ENCODE results near the gene HOATZ.

The HOATZ gene

DNA sequence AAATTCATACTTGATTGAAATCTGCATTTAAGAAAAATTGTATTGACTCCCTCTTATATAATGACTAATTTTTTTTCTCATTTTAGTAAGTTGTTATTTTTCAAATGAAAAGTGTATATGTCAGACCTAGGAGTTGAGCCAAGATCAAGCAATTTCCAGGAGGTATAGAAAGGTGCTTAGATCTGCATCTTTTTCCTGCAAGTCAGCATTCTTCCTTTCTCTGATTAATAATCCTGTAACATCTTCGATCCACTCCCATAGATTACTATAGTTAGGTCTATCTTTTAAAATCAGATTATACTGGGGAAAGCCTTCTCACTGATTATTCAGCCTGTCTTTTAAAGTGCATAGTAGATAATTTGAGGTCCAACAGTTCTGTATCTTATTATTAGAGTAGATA is 12.7 kb downstream of the HOATZ start:
- TF ChIP-seq CTCF (IDR thresholded peaks at IDR 0.05; ENCODE audit: insufficient read depth, missing control alignments), result no peak
- DNase-seq (ENCODE audit: insufficient read length, low spot score), result no peak
- no peak for FAIRE-seq

- no peak for DNase-seq (ENCODE audit: insufficient read length, low spot score)
- TF ChIP-seq CTCF (IDR thresholded peaks at IDR 0.05; ENCODE audit: insufficient read depth, missing control alignments), result peak; percentile 42
- FAIRE-seq, result peak; percentile 90
These were observed 14.0 kb downstream of the HOATZ start for GRCh38 chr11:111528557-111528956.

DNA sequence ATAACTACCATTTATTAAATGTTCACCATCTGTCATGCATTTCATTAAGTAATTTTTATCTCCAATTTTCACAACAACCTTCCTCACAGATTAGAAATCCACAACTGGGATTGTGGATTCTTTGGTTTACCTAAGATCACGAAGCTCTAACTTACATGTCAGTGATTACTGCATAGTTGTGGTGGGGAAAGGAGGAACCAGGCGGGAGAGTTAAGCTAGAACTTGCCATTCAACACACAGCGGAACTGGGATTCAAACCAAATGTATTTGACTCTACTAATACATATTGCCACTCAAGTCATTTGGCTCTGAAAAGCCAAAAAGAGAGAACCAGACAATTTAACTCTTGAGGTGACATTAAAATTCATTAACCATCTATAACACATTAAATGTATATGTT is 15.5 kb downstream of the HOATZ start:
- peak; percentile 38 for FAIRE-seq

DNA sequence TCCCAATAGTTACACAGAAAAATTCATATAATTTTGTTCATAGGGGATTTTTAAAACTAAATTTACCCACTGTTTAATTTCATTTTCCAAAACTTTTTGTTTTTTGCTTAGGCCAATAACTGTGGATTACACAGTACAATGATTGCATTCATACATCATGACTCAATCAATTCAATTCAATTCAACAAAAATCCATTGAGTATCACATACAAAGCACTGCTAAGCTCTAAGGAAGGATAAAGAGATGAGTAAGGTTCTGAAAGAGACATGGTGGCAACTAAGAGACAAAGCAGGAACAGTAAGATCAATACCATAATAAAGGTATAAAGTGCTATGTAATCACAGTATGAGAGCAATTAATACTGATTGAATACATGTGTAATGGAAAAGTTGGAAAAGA is 16.6 kb downstream of the HOATZ start:
- no peak for TF ChIP-seq CTCF (IDR thresholded peaks at IDR 0.05; ENCODE audit: insufficient read depth, missing control alignments)
- DNase-seq (ENCODE audit: insufficient read length, low spot score), result no peak
- FAIRE-seq, result peak; percentile 60

More for the DNA sequence above, 15.5 kb downstream of the HOATZ start:
- no peak for DNase-seq (ENCODE audit: insufficient read length, low spot score)
- TF ChIP-seq CTCF (IDR thresholded peaks at IDR 0.05; ENCODE audit: insufficient read depth, missing control alignments), result no peak

DNA sequence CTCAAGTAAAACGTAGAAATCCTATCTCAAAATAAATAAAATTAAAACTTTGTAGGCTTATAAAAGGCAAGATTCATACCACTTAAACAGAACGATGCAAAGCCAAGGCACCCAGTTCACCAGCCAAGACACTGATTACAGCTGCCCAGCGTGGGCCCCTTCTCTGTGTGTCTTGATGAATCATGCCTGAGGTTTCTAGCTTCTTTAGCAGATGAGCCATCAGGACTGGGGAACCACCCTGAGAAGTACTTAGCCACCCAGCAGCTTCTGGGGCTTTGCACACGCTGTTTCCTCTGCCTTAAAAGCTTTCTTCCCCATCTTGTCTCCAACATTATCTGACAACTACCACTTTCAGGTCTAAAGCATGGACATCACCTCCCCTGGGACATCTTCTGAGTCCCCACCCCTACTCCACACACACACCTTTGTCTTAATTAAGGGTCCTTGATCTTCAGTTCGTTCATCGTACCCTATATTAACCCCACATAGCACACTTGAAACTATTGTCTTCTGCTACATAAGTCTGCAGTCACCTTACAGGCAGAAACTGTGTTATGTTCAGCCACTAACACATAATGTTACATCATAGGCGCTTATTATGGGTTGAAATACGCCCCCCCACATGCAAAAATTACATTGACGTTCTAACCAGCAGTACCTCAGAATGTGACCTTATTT is 17.2 kb downstream of the HOATZ start:
- no peak for TF ChIP-seq CTCF (IDR thresholded peaks at IDR 0.05; ENCODE audit: insufficient read depth, missing control alignments)
- FAIRE-seq (no peak), DNase-seq (ENCODE audit: insufficient read length, low spot score) (no peak)

- FAIRE-seq, result no peak
- DNase-seq (ENCODE audit: insufficient read length, low spot score), result no peak
- no peak for TF ChIP-seq CTCF (IDR thresholded peaks at IDR 0.05; ENCODE audit: insufficient read depth, missing control alignments)
These were observed 17.8 kb downstream of the HOATZ start for GRCh38 chr11:111532365-111532709.

DNA sequence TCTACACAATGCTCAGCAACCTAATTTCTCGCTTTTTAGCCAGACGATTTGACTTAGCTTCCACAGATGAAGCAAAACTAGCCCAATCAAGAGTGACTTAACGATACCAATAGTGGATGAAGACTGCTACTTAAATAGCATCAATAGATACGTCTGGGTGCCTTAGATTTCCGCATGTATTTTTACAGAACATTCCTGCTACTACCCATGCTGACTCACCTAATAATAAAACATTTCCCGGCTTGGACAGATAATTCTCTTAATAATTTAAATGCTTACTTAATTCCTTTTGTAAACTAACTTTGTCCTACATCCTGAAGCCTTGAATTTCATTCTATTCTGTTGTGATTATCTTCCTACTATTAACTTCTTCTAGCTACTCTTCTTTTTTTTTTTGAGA is 20.7 kb downstream of the HOATZ start:
- TF ChIP-seq CTCF (IDR thresholded peaks at IDR 0.05; ENCODE audit: insufficient read depth, missing control alignments), result no peak
- DNase-seq (ENCODE audit: insufficient read length, low spot score) (no peak), FAIRE-seq (no peak)
